GM18502 (cell line): ENCODE results near the gene ERC2.

Source experiments
- ATAC-seq: cut with Tn5 transposase; IDR thresholded peaks from one replicate; pipeline ENCODE4 v1.9.1; 2021; ENCODE audit warnings: mild to moderate bottlenecking; ENCODE audit not compliant: unreplicated experiment, poor library complexity

ERC2 gene

DNA sequence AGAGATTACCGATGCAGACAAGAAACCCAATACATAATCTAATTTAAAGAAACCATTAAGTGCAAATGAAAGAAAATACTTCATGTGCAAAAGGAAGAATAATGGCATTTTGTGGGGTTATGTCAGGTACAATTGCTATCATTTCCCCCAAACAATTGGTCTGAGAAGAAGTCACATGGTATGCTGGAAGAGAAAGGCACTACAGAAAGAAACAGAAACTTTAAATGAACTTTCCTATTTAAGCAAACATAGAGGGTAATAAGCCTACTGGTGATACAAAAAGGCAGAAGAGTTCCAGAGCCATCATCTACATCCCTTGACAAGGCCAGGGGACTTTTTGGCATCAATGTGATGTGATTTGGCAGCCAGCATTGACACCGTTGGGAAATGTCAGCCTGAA, 678.8 kb downstream of the ERC2 start:
- ATAC-seq = no peak

DNA sequence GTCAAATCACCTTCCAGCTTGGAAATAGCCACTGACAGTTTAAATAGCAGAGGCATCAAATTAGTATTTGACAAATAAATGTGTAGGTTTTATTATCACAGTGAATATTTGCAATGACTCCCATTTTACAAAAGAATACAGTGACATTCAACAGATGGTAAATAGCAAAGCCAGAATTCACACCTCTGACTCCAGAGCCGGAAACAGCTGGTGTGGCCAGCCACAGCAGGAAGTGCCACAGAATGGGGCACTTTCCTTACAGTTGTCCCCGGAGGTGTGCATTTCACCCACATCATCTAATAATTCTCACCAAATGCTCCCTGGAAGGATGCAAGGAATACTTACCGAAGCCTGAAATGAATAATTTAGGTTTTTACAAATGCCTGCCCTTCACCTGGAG, 685.5 kb downstream of the ERC2 start:
- ATAC-seq = no peak

DNA sequence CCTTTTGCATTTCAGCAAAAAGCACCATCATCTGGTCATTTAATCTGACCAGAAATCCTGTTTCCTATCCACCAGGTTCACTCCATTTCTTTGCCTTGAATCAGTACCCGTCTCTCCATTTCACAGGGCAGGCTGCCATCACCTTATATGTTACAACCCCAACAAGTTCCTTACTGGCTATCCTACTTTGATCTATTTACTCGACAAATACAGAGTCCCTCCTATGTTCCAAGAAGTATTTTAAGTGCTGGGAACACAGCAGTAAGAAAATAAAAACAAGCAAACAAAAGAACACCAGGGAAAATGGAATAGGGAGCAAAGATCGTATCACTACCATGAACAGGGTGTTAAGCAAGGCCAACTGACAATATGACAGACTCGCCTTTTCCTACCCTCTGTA, 685.9 kb downstream of the ERC2 start:
- ATAC-seq = no peak

DNA sequence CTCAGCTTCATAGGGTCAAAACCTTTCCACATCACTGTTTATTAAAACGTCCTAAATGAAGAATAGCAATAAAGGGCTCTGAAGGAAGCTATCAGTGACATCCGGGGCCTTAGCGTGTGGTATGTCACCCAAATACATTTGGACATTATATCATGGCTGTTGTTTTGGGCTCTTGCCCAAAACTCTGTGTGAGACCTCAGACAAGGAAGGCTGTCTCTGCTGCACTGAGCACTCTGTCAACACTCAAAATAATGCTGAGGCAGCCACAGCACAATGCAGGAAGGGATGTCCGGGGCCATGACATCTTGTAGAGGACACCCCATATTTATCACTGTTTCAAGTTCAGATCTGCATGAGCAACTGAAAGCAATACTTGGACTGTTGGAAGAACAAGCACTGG, 687.4 kb downstream of the ERC2 start:
- no peak for ATAC-seq

DNA sequence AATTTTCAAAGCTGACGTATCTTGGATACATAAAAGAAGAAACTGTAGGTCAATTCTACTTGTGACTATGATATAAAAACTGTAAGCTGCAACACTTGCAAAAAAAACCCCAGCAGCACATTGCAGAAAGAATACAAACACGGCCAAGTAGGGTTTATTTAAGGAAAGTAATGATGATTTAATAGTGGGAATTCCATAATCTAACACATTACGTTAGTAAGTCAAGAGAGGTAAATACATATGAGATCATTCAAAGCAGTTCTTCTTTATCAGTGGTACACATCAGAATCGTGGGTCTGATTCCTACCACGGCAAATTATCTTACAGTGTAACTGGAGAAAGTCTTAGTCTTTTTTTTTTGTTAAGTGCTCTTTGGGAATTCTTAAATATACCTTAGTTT, 688.7 kb downstream of the ERC2 start:
- ATAC-seq = no peak

DNA sequence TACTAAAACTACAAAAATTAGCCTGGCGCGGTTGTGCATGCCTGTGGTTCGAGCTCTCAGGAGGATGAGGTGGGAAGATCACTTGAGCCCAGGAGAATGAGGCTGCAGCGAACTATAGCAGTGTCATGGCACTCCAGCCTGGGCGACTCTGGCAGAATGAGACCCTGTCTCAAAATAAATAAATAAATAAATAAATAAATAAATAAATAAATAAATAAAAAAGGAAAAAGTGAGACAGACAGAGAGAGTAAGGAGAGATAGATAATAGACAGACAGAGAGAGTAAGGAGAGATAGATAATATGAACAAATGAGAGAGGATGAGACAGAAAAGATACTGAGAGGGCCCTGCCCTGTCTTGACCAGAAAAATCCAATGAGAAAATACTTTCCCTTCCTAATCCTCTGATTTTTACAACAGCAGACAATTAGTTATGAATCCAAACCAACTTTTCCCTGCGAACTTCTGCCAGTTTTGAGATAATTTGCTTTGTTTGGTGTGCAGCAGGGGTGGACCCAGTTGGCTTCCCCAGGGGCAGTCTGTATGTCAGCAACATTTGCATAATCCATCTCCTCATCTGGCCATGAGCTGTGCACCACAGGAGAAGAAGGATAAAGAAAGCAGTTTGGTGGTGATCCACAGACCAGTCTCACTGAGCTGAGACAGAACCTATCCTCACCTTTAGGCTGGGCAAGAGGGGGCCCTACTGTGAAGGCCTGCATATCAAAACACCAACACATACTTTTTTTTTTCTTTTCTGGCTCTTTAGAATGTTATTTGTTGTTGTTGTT, 692.7 kb downstream of the ERC2 start:
- no peak for ATAC-seq

DNA sequence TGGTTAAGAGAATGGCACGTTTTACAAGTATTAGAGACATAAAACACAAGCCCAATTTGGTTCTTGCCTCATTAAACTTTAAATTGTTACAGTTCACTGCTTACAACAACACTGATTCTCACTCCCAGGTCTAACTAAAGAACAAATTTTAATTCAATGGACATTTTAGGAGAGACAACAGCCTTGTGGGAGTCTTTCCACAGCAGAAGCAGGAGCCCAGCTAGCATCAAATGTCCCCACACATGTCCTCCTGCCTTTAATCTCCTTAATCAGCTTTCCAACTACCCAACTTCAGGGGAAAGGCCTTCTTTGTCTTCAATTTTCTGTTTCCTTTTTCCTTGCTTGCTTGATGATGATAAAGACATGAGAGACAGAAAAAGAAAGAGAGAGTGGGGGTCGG, 693.4 kb downstream of the ERC2 start:
- ATAC-seq = no peak

DNA sequence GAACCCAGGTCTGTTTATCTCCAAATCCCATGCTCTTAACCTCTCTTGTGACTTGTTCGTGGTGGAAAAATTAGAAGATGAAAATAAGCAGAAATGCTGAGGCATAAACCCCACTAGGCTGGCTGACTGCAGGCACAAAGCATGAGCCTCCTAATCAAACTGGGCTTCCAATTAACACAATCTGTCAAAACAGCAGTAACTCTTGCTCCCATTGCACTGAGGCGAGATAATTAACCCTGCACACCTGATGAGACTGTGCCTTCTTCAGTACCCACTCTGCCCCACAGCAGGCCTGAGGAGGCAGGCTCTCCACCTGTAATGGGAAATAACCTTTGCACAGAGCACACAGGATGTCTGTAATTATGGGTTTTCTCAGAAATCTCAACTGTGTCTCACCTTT, 696.8 kb downstream of the ERC2 start:
- ATAC-seq = no peak

DNA sequence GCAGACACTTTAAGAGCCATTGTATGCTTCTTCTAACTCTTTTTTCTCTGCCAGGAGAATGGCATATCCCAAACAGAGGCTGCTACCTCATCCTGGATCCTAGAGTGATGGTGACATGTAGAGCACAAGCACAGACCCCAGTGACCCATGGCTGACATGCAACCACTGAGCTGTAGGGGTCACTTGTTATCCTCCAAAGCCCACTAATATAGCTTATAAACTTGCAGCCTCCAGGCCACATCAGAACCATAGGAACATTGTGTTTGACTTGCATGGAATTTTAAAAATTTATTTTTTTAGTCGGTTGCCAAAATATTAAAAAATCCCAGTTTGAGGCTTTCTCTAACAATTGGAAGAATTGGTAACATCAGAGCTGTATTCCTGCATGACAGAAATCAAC, 698.2 kb downstream of the ERC2 start:
- no peak for ATAC-seq

DNA sequence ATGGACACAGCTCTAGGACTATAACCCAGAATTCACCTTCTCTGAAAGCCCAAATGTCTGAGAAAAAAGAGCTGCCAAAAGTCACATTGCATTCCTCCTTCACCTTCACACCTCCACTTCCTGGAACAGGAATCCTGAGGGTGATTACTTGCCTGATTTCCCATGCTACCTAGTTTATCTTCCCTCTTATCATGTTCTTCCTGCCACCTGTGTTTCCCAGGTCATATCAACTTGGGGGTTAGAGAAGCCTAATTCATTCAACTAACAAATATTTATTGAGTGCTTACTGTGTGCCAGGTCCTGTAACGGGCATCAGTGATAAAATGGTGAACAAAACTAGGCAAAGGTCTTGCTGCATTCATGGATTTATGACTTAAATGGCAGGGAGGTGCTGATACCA, 701.5 kb downstream of the ERC2 start:
- no peak for ATAC-seq

DNA sequence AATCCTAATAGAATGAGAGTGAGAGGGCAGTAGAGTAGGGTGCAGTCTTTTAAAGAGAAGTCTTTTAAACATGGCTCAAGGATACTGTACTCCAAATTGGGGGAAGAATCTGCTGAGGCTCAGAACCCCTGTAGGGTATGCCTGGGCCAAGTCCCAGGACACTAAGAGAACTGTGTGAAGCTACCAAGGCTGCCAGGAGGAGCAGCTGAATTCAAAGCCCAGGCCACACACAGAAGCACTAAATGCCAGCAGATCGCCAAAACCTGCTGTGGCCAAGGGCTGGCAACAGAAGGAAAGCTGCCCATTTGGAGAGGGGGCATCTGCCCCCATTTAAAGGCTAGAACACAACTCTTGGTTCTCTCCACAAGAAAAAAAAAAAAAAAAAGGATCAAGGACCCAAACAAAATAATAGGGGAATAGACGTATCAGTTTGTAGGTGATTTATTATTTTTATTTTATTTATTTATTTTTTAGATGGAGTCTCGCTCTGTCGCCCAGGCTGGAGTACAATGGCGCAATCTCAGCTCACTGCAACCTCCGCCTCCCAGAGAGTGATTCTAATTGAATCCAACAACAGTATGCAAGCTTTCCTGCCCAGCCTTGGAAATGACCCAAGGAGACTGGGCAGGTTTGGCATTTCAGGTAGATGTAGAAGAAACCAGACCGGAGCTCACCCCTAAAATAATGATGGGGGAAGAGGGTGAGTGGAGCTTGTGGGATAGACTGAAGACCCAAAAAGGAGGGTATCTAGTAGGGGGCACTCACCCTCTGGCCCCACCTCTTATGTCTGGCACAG, 702.2 kb downstream of the ERC2 start:
- no peak for ATAC-seq

DNA sequence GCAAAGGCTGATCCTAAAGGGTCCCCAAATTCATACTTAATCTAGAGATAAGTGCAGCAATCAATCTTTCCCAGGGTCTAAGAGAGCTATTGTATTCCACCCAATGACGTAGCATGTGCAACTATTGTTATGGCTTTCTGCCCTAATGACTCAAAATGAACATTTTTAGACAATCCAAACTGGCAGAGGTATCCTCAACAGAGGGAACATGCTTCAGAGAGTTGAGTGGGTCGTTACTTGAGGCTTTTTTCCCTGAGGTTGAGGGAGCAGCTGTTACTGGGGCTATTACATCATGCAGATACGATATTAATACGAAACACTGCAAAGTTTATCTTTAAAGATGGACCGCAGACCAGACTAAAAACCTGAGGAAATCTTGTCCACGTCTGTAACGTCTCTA, 702.9 kb downstream of the ERC2 start:
- no peak for ATAC-seq

DNA sequence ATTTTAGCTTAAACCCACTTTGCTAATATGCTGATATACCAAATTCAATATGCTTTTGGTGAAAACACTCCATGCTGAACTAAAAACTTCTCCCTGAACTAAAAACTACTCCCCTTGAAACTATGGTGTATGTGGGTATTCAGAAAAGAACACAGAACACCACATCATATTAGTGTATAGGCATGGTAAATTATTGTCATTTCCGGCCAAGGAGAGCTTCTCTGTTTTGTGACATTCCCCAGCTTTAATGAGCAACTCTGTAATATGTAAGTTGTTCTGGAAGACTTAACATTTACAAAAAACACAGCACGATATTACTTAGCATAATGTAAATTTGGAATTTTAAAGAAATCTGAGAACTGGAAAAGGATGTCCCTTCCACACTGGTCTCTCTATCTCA, 711.3 kb downstream of the ERC2 start:
- no peak for ATAC-seq

DNA sequence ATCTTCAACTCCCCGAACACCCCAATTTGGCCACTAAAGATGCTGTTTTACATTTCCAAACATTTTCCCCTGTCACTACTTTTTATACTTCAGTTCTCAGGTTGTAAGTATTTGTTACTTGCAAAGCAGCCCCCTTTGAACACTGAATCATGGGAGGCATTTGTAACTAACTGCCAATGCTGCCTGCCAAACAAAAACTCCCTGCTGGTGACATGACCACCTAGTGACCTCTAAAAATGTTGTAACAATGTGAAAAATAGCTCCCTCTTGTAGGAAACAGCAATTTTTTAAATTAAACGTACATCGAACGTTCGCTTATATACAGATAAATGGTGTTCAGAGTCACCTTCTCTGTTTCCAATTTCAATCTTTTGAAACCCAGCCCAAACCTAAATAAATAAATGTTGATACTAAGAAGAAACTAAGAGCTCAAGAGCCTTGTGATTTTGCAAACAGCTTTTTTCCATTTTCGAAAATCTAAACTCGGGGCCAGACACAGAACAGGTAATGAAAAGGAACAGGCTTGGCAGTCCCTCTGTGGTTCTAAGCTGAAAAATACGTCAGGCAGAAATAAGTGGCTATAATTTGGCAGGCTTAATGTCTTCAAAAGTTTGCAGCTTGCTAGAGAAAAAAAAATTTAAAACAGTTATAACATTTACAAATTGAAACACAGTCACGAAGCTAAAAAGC, 712.6 kb downstream of the ERC2 start:
- no peak for ATAC-seq

DNA sequence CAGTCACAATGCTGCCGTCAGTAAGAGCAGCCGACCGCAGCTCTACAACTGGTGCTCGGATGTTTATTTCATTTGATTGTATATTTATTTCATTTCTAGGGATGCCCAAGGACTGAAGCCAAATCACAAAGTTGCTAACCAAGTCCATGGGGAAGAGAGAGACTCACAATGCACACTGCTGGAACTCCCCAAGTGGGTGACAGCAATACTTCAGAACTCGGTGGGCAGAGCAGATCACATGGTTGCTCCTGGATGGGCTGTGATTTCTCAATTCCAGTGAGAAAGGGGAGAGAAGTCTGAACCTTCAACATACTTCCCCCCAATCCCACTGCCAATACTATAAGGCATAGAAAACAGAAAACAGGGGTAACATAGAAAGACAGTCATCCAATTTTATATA, 715.4 kb downstream of the ERC2 start:
- no peak for ATAC-seq

DNA sequence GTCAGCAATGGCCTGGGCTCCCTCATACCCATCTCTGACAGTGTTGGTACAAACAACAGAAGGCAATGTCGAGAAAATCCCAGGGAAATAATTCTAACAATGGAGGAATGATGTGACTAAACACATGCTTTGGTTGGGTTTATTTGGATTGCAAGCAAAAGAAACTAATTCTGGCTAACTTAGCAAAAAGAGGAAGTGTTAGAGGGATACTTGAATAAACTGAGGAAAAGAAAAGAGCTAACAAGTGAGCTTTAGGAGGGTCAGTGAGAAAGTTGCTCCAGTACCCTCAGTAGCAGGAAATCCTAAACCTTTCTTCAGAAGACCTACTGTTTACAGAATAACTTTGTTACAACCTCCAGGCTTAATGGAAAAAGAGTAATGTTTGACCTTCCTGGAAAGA, 716.5 kb downstream of the ERC2 start:
- no peak for ATAC-seq

DNA sequence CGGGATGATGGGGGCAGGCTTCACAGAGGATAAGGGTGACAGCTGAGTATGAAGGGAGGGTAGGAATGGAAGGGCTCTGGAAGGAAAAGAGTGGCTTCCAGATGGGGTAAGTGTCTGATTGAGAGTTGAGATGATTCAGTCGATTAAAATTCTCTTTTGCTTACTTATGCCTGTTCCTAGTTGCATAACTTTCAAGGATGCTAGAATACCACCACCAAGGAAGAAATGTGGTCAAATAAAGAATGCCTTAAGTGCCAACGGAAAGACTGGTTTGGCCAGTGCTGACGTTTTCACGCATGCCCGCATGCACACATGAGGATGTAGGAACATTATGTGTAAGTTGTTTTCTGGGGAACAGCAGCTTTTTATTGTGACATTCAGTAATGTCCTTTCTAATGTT, 717.7 kb downstream of the ERC2 start:
- ATAC-seq = no peak

DNA sequence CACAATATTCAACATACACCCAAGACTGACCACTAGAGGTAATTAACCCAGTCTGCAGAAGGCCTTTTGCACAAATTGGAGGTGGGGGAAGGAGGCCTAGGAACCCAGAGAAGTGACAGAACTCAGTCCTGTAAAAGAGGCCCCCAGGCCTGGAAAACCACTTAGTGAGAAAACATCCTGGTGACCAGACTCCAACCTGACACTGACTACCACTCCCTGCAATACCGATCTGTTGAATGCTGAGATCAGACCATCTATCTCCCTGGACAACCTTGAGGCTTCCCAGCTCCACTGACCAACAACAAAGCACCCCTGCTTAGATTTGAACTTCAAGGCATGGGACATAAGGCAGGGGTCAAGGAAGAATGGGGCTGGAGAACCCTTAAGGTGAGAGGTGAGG, 719.2 kb downstream of the ERC2 start:
- ATAC-seq = no peak

DNA sequence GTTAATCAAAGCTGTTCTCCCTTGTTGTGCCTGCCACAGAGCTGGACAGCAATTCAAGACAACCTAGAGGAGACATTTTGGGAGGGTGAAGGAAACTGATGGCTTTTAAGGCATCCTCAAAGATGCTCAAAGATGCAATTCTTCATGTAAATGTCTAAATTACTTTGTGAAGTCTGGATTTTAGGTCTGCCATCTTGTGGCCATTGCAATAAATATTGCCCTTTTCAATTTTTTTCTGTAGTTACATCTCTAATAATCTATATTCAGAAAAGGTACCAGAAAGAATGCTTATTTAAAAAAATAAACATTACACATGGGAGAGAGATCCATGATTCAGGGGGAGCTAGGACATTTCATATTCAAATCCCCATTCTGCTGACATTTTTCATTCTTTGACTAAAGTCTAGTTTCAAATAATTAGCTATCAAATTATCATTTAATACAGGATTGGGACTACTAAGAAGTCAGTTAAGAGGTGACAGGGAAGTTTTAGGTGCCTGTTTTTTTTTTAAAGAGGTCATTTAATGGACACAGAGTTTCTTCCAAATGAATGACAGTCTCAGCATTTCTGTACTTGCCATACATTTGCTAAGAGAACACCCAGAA, 721.4 kb downstream of the ERC2 start:
- no peak for ATAC-seq

DNA sequence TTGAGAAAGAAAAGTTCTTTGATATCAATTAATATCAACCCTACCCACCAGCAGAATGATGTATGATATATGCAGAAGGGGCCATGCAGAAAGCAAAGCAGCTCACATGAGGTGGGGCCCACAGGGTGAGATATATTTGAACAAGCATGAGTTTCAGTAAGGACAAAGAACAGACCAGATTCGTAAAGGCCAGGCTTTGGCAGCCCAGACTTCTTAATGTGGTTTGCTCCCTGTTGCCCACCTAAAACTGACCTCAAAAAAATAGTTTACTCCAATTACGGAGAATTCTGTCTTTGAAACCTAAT, 725.5 kb downstream of the ERC2 start:
- no peak for ATAC-seq
